Ectodermal cell (in vitro differentiated cells): ENCODE results near the gene SLC1A2.

Source experiments
- H3K27ac ChIP-seq: 2 replicates; pipeline ENCODE4 v1.7.0; 2013; ENCODE audit warnings: mild to moderate bottlenecking, low read depth, low read length; ENCODE audit not compliant: insufficient read depth, poor library complexity, severe bottlenecking
- H3K27me3 ChIP-seq: 2 replicates; pipeline ENCODE4 v1.7.0; 2013; ENCODE audit warnings: mild to moderate bottlenecking, low read length; ENCODE audit not compliant: insufficient read depth, control insufficient read depth, poor library complexity, severe bottlenecking
- H3K36me3 ChIP-seq: one replicate; pipeline ENCODE4 v1.7.0; 2013; ENCODE audit warnings: low read length; ENCODE audit not compliant: control insufficient read depth, insufficient read depth
- H3K4me1 ChIP-seq: one replicate; pipeline ENCODE4 v1.7.0; 2013; ENCODE audit warnings: low read length; ENCODE audit not compliant: control insufficient read depth, insufficient read depth
- H3K4me3 ChIP-seq: 2 replicates; pipeline ENCODE4 v1.7.0; 2013; ENCODE audit warnings: low read depth, low read length, control low read depth; ENCODE audit not compliant: insufficient read depth
- H3K9me3 ChIP-seq: 2 replicates; pipeline ENCODE4 v1.7.0; 2013; ENCODE audit warnings: mild to moderate bottlenecking, low read length, moderate library complexity; ENCODE audit not compliant: control insufficient read depth
- WGBS, 2 experiments: methylation state at CpG; one replicate each; pipeline ENCODE4 v1.1.7; 2013; ENCODE audit warnings: missing lambda C conversion rate in 2 of 2; 5-methylcytosine and 5-hydroxymethylcytosine counted together

The SLC1A2 gene

DNA sequence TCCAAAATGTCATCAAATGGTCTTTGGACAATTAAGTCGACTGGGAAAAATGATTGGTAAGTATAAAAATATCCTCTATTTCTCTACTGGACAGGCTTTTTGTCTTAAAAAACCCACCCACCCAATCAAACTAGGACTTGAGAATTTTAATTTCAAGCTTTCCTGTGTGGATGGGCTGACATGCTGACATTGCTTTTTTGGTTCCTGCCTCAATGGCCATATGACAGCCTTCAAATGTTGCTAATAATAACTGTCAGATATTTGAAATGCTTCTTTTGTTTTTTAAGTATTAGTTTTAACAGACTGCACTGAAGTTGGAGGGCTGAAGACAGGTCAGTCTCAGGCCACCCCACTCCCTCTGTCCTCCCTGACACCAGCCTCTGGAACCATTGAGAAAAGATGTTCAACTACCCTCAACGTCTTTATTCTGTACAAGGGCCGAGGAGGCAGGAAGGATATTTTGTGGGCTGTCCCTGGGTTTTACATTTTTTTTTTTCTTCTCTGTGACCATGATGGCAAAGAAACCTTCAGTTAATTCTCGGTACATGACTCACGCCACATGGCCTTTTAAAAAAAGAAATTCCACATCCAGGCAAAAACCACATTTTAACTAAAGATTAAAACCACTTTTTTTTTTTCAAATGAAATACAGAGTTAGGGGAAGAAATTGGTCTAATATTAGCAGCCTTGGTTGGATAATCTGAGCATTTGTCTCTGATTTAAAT lies 130.4 kb downstream of the SLC1A2 start:
- WGBS, 2 experiments: 91 to 98% methylated on average over 4 of the region's 5 CpGs
- no peak overlapping the region for H3K4me3 ChIP-seq
- no peaks in the 10 kb centered on the region for H3K9me3 ChIP-seq
- H3K27ac ChIP-seq: no peak overlapping the region
- H3K36me3 ChIP-seq: no peaks in the 10 kb centered on the region
- no peaks in the 10 kb centered on the region for H3K4me1 ChIP-seq
- H3K27me3 ChIP-seq: no peaks in the 10 kb centered on the region

DNA sequence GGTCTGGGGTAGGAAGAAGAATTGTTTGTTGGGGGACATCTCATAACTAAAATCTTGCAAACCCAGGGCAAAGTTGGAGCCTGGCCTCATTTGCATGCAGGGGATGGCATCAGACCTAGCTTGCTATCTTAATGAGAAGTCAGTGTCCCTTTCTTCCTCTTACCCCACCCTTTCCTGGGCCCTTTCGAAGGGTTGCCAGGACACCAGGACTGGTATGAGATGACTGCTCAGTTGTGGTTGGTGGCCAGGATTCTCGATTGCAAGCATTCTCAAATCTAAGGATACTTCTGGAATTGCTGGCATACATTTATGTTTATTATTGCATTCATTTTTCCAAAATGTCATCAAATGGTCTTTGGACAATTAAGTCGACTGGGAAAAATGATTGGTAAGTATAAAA lies 131.0 kb downstream of the SLC1A2 start:
- no peaks in the 10 kb centered on the region for H3K4me1 ChIP-seq
- 48 to 95% methylated on average over 2 of the region's 3 CpGs for WGBS, 2 experiments
- H3K27ac ChIP-seq: no peak overlapping the region
- no peaks in the 10 kb centered on the region for H3K36me3 ChIP-seq
- no peak overlapping the region for H3K4me3 ChIP-seq
- no peaks in the 10 kb centered on the region for H3K27me3 ChIP-seq
- H3K9me3 ChIP-seq: no peaks in the 10 kb centered on the region

DNA sequence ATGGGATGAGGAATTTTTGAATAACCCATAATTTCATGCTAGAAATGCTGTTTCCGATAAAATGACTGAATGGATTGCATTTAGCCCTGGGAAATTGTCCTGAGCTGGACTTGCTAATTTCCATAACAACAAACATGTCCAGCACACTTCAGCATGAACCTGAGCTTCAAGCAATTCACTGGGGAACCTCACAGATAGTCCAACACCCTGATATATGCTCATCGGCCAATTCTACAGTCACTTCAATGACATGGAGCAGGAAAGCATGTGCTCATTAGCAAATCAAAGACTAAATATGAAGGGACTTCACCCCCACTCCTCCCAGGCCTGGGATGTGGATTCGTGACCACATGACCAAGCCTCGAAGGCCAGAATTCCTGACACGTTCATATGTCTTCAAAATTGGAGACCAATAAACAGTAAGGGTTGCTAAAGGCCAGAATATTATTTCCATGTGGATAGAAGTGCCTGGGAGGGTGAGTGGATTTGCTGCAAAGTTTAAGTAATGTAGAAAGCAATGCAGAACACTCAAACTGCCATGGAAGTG lies 131.9 kb downstream of the SLC1A2 start:
- Histone ChIP-seq H3K27me3 (no peaks in the 10 kb centered on the region), H3K36me3 (no peaks in the 10 kb centered on the region), H3K27ac (no peak overlapping the region), H3K4me1 (no peaks in the 10 kb centered on the region), H3K9me3 (no peaks in the 10 kb centered on the region), H3K4me3 (no peak overlapping the region)
- WGBS, 2 experiments: 95 to 96% methylated on average over 5 of the region's 5 CpGs

DNA sequence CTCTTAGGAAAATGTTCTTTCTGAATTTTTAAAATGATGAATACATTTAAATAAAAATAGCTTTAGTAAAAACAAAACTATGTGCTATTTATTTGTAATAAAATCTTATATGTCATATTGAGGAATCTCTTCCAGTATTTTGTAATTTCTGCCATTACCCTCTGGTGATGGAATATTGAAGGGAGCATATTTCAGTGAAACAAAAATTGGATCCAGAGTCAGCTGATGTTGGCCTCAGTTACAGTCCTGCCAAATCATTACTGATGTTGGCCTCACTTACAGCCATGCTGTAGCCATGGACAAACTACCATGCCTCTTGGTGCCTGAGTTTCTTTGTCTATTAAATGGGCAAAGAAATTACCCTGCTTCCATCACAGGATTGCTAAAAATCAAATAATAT lies 133.2 kb downstream of the SLC1A2 start:
- Histone ChIP-seq H3K4me3 (no peak overlapping the region), H3K27ac (no peak overlapping the region), H3K9me3 (no peaks in the 10 kb centered on the region)

DNA sequence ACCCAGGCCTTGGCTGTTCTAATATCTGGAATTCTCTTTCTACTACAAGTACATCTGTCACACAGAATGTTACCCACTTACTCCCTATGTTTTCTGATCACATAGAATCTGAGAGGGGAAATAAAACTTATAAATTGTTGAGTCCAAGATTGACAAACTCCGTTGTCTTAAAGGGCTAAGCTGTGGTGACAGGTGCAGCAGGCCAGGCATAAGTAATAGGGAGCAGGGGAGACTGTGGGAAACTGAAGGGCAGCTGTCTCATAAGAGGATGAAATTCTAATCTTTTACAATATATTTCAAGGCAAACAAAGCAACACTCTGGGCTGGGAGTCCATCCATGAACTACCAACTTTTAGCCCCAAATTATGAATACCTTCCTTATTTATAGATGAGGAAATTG lies 133.9 kb downstream of the SLC1A2 start:
- Histone ChIP-seq H3K27me3 (no peaks in the 10 kb centered on the region), H3K4me3 (no peak overlapping the region), H3K9me3 (no peaks in the 10 kb centered on the region), H3K27ac (no peak overlapping the region), H3K36me3 (no peaks in the 10 kb centered on the region), H3K4me1 (no peaks in the 10 kb centered on the region)
- WGBS, 2 experiments: 94 to 100% methylated on average over 1 of the region's 1 CpG

More for the DNA sequence above, 133.2 kb downstream of the SLC1A2 start:
- H3K36me3 ChIP-seq: no peaks in the 10 kb centered on the region
- no peaks in the 10 kb centered on the region for H3K4me1 ChIP-seq
- H3K27me3 ChIP-seq: no peaks in the 10 kb centered on the region

DNA sequence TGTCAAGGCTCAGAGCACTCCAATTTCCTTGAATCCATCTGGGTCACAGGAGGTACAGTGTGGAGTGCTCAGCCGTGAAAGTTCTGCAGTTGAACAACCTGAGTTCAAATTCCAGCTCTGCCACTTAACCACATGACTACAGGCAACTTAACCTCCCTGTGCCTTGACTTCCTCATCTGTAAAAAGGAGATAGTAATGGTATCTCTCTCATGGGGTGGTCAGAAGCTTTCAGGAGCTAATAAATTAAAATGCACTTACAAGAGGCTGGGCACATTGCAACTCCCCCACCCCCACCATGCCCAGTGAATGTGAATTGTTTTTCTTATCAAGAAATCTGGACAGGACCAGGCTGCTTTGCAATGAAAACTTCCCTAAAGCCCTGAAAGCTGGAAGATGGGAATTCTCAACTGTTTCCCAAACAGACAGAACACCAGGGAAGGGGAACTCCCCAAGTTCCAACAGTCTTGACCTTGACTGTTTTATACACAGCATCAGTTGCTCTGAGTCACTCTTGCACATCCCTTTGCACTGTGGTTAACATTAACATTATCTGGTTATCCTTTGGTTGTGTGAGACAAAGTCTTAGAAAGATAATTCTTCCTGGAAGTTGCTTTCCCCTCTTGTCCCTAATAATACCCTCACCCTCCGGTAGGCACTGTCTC lies 137.0 kb downstream of the SLC1A2 start:
- Histone ChIP-seq H3K27ac (no peak overlapping the region), H3K9me3 (no peaks in the 10 kb centered on the region), H3K4me3 (no peak overlapping the region), H3K27me3 (no peaks in the 10 kb centered on the region), H3K4me1 (no peaks in the 10 kb centered on the region), H3K36me3 (no peaks in the 10 kb centered on the region)
- WGBS, 2 experiments: 82 to 93% methylated on average over 2 of the region's 2 CpGs

DNA sequence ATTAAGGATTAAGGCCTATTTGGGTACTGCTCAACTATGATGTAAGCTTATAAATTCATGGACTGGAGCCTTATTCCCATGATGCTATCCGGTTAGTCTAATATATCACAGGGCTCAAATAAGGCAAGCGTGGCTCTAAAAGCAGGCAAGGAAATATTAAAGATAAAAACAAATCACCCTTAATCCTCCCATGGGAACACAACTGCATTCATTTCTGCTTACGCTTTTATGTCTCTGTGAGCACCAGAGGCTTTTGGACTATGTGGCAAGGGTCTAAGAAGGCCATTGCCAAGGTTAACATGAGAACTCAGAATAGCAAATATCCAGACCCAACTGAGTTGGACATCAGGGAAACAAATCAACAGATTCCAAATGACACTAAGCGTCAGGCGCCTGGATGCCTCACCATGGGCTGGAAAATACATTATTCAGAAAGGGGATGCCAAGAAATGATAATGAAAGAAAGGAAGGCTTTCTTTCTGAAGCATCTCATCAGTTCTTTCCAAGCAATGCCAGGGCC lies 138.1 kb downstream of the SLC1A2 start:
- no peaks in the 10 kb centered on the region for H3K27me3 ChIP-seq
- H3K36me3 ChIP-seq: no peaks in the 10 kb centered on the region
- no peaks in the 10 kb centered on the region for H3K9me3 ChIP-seq
- no peak overlapping the region for H3K4me3 ChIP-seq
- WGBS, 2 experiments: 93 to 100% methylated on average over 5 of the region's 5 CpGs
- no peak overlapping the region for H3K27ac ChIP-seq
- H3K4me1 ChIP-seq: no peaks in the 10 kb centered on the region

DNA sequence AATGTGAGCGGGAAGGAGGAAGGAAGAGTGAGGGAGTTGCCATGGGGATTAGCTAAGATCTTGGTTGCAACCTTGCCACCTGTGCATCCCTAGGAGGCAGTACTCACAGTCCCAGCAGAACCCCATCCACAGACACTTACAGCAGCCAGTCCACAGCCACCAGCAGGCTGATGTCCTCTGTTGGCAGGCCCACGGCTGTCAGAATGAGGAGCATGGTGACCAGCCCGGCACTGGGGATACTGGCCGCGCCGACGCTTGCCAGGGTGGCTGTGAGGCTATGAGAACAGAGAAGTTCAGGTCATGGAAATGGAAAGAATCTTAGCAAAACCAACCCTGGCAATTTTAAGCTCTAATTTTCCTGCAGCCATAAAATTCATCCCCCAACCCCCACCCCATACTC lies 138.6 kb downstream of the SLC1A2 start:
- Histone ChIP-seq H3K36me3 (no peaks in the 10 kb centered on the region), H3K9me3 (no peaks in the 10 kb centered on the region), H3K4me3 (no peak overlapping the region), H3K27me3 (no peaks in the 10 kb centered on the region), H3K4me1 (no peaks in the 10 kb centered on the region), H3K27ac (no peak overlapping the region)
- WGBS, 2 experiments: 94 to 95% methylated on average over 7 of the region's 7 CpGs

DNA sequence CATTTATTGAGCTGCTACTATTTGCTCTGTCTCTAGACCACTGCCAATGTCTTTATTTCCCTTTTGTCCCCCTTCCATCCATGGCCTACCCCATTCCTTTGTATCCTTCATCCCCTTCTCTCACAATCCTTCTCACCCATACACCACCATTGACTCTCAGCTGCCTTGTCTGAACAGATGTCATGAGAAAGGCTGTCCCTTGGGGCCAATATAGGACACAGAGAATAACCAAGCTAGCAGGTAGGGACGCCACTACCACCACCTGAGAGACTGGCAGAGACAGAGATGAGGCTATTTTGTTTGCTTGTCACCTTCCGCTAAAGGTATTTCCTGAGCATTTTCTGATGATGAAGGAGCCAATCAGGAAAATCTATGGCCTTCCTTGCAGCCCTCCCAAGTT lies 141.5 kb downstream of the SLC1A2 start:
- Histone ChIP-seq H3K9me3 (no peaks in the 10 kb centered on the region), H3K36me3 (no peaks in the 10 kb centered on the region), H3K4me3 (no peak overlapping the region), H3K27me3 (no peaks in the 10 kb centered on the region), H3K27ac (no peak overlapping the region), H3K4me1 (no peaks in the 10 kb centered on the region)
- 95 to 97% methylated on average over 2 of the region's 2 CpGs for WGBS, 2 experiments

DNA sequence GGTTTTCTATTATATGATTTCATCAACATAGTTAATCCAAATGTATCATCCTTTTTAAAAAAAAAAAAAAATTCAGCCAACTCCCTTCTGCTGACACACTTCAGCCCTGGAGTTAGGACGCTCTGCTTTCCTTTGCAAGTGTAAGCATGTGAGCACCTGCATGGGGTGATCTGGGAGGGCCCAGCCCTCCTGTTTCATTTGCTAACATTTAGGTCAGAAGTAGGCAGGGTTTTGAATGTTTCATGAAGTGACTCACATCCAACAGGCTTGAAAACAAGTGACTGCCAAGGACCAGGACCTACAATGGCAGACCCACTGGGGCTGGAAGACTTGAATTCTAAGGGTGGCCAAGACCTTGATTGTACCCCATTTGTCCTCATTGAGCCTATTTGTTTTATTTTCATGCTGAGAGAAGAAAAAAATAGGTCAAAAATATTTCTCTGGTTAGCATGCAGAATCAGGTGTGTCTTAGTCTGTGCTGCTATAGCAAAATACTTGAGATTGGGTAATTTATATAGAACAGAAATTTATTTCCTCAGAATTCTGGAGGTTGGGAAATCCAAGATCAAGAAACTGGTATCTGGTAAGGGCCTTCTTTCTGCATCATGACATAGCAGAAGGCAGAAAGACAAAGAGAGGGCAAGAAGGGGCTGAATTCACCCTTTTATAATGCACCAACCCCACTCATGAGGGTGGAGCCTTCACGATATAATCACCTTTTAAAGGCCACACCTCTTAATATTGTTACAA lies 142.8 kb downstream of the SLC1A2 start:
- no peak overlapping the region for H3K27ac ChIP-seq
- no peaks in the 10 kb centered on the region for H3K9me3 ChIP-seq
- H3K36me3 ChIP-seq: no peaks in the 10 kb centered on the region
- no peak overlapping the region for H3K4me3 ChIP-seq
- WGBS, 2 experiments: 89 to 90% methylated on average over 2 of the region's 2 CpGs
- H3K27me3 ChIP-seq: no peaks in the 10 kb centered on the region
- H3K4me1 ChIP-seq: no peaks in the 10 kb centered on the region
